Ascending aorta (tissue), 2 donors: ENCODE results near the gene ZNF778. TPM values are rescaled to one million over a fixed set of nuclear protein-coding genes. Genes with fewer than 3 reads are reported as not detected.

ENCODE experiments used
- DNase-seq, 2 donors: peaks; one replicate each; pipeline ENCODE4 v3.0.0-alpha.2; 2019; ENCODE audit warnings: low spot score in 2 of 2
- H3K27ac ChIP-seq, 2 donors: fragments of 200-600 bp; sonication (generic); one replicate each; pipeline ENCODE4 v1.5.1; 2016 to 2017; ENCODE audit warnings: mild to moderate bottlenecking in 1 of 2
- H3K27me3 ChIP-seq: fragments of 200-600 bp; sonication (generic); one replicate; pipeline ENCODE4 v1.5.1; 2017
- H3K36me3 ChIP-seq, 2 donors: fragments of 200-600 bp; sonication (generic); one replicate each; pipeline ENCODE4 v1.5.1; 2016
- H3K4me1 ChIP-seq, 2 donors: fragments of 200-600 bp; sonication (generic); one replicate each; pipeline ENCODE4 v1.5.1; 2016 to 2017; ENCODE audit warnings: mild to moderate bottlenecking in 1 of 2
- H3K4me3 ChIP-seq, 2 donors: fragments of 200-600 bp; sonication (generic); one replicate each; pipeline ENCODE4 v1.5.1; 2016 to 2017; ENCODE audit warnings: mild to moderate bottlenecking in 1 of 2
- H3K9me3 ChIP-seq, 2 donors: fragments of 200-600 bp; sonication (generic); one replicate each; pipeline ENCODE4 v1.5.1; 2016
- CTCF ChIP-seq, 3 experiments: fragments of 200-600 bp in 2 of 3; fragments of 450-650 bp in 1 of 3; sonication (generic) in 2 of 3; IDR thresholded peaks; one replicate each; pipeline ENCODE4 v1.5.1; 2016 to 2019; ENCODE audit warnings: antibody characterized with exemption in 3 of 3, mild to moderate bottlenecking in 1 of 3, moderate library complexity in 1 of 3
- intact Hi-C: fragments of 100-400 bp; cut with DNase I; formaldehyde crosslinking; loops from one replicate; pipeline ENCODE4 v1.15.1; 2023
- total RNA-seq: library from RNA; depleted of rRNA; stranded (reverse); fragments of >200 nt; gene quantifications from one replicate; pipeline ENCODE4 v1.1.0, GENCODE V29; 2016

Gene ZNF778
- total RNA-seq, 1 donor from 2014 or later = 1.5 TPM

- Histone ChIP-seq H3K9me3 (no peaks in the 10 kb centered on the region), H3K36me3 (no peaks in the 10 kb centered on the region), H3K4me3 (no peak overlapping the region), H3K27ac (no peak overlapping the region), H3K4me1 (no peaks in the 10 kb centered on the region), H3K27me3 (no peaks in the 10 kb centered on the region)
- TF ChIP-seq CTCF (IDR thresholded peaks at IDR 0.05) = no peak
- DNase-seq = no peak
- intact Hi-C loops = loop anchor here (10.0 kb wide), 1 partner anchor 116 kb away; the partner anchor contains the start of gene ACSF3
These were observed 7.2 kb upstream of the ZNF778 start for GRCh38 chr16:89210165-89210903.

GRCh38 chr16:89210904-89211515 lies 6.5 kb upstream of the ZNF778 start:
- intact Hi-C loops = loop anchor here (10.0 kb wide), 1 partner anchor 116 kb away; the partner anchor contains the start of gene ACSF3
- no peak for DNase-seq
- no peaks in the 10 kb centered on the region for H3K36me3 ChIP-seq
- H3K4me1 ChIP-seq = peaks cover 3 to 6% of the 10 kb centered on the region in 2 donors
- no peak overlapping the region for H3K4me3 ChIP-seq
- TF ChIP-seq CTCF (IDR thresholded peaks at IDR 0.05) = no peak
- no peaks in the 10 kb centered on the region for H3K27me3 ChIP-seq
- H3K27ac ChIP-seq = no peak overlapping the region
- no peaks in the 10 kb centered on the region for H3K9me3 ChIP-seq

GRCh38 chr16:89216315-89217137 lies 977 bp upstream of the ZNF778 start:
- H3K36me3 ChIP-seq = peaks cover 6 to 11% of the 10 kb centered on the region in 2 donors
- intact Hi-C loops = loop anchor here (1.0 to 10.0 kb wide), 6 partner anchors 24 to 510 kb away; partner anchors contain the start of genes ACSF3, CTU2, GALNS and RNF166
- H3K27me3 ChIP-seq = no peaks in the 10 kb centered on the region
- TF ChIP-seq CTCF (IDR thresholded peaks at IDR 0.05) = peak; percentile 45 to 70 (median 70)
- H3K4me1 ChIP-seq = peaks cover 7 to 21% of the 10 kb centered on the region in 2 donors
- peak in 1 of 2 donors; percentile 88 for DNase-seq
- peak overlapping the region; percentile 75 to 83 for H3K4me3 ChIP-seq
- H3K9me3 ChIP-seq = no peaks in the 10 kb centered on the region
- H3K27ac ChIP-seq = peak overlapping the region; percentile 91 to 96

GRCh38 chr16:89217138-89217387 lies 440 bp upstream of the ZNF778 start:
- H3K4me1 ChIP-seq = peaks cover 7 to 21% of the 10 kb centered on the region in 2 donors
- intact Hi-C loops = loop anchor here (1.0 to 10.0 kb wide), 6 partner anchors 24 to 510 kb away; partner anchors contain the start of genes ACSF3, CTU2, GALNS and RNF166
- TF ChIP-seq CTCF (IDR thresholded peaks at IDR 0.05) = no peak

GRCh38 chr16:89219365-89219764 lies 1.9 kb downstream of the ZNF778 start:
- Histone ChIP-seq H3K27me3 (no peaks in the 10 kb centered on the region), H3K36me3 (peaks cover 30 to 39% of the 10 kb centered on the region in 2 donors), H3K27ac (no peak overlapping the region), H3K9me3 (no peaks in the 10 kb centered on the region), H3K4me1 (peaks cover 7 to 21% of the 10 kb centered on the region in 2 donors), H3K4me3 (no peak overlapping the region)
- no peak for TF ChIP-seq CTCF (IDR thresholded peaks at IDR 0.05)
- intact Hi-C loops = loop anchor here (10.0 kb wide), 1 partner anchor 125 kb away; the partner anchor contains the start of gene ACSF3
- DNase-seq = no peak

More at GRCh38 chr16:89217138-89217387, 440 bp upstream of the ZNF778 start:
- DNase-seq = no peak
- Histone ChIP-seq H3K9me3 (no peaks in the 10 kb centered on the region), H3K27ac (peak overlapping the region; percentile 91 to 96), H3K36me3 (peaks cover 11 to 16% of the 10 kb centered on the region in 2 donors), H3K27me3 (no peaks in the 10 kb centered on the region), H3K4me3 (peak overlapping the region; percentile 75 to 83)
